HG03196 (cell line): Measurements from ENCODE around the gene SIPA1L3.

Experiments used
- ATAC-seq: cut with Tn5 transposase; IDR thresholded peaks from one replicate; pipeline ENCODE4 v1.9.1; 2021; ENCODE audit not compliant: unreplicated experiment

The SIPA1L3 gene

GRCh38 chr19:38093587-38093986 is 186.6 kb downstream of the SIPA1L3 start:
- ATAC-seq, result no peak

GRCh38 chr19:38095411-38096308 is 188.7 kb downstream of the SIPA1L3 start:
- ATAC-seq, result no peak

- ATAC-seq, result no peak
Measured at GRCh38 chr19:38099966-38100365, 193.0 kb downstream of the SIPA1L3 start.

- no peak for ATAC-seq
Measured at GRCh38 chr19:38100589-38100988, 193.6 kb downstream of the SIPA1L3 start.

- ATAC-seq, result no peak
Measured at GRCh38 chr19:38101723-38102122, 194.7 kb downstream of the SIPA1L3 start.

- ATAC-seq, result no peak
Measured at GRCh38 chr19:38105574-38105973, 198.6 kb downstream of the SIPA1L3 start.

GRCh38 chr19:38107129-38107528 is 200.1 kb downstream of the SIPA1L3 start:
- ATAC-seq, result no peak

- ATAC-seq, result no peak
Measured at GRCh38 chr19:38111898-38112297, 204.9 kb downstream of the SIPA1L3 start.

- ATAC-seq, result no peak
Measured at GRCh38 chr19:38114651-38115050, 207.6 kb downstream of the SIPA1L3 start.

- ATAC-seq, result no peak
Measured at GRCh38 chr19:38115271-38115802, 208.3 kb downstream of the SIPA1L3 start.

GRCh38 chr19:38118176-38118575 is 211.2 kb downstream of the SIPA1L3 start:
- no peak for ATAC-seq

- no peak for ATAC-seq
Measured at GRCh38 chr19:38120471-38121025, 213.5 kb downstream of the SIPA1L3 start.

GRCh38 chr19:38122402-38123093 is 215.5 kb downstream of the SIPA1L3 start:
- ATAC-seq, result no peak

- ATAC-seq, result no peak
Measured at GRCh38 chr19:38125238-38125637, 218.2 kb downstream of the SIPA1L3 start.

- ATAC-seq, result no peak
Measured at GRCh38 chr19:38130399-38130798, 223.4 kb downstream of the SIPA1L3 start.

GRCh38 chr19:38132781-38133180 is 225.8 kb downstream of the SIPA1L3 start:
- no peak for ATAC-seq

GRCh38 chr19:38133319-38133718 is 226.3 kb downstream of the SIPA1L3 start:
- no peak for ATAC-seq

- ATAC-seq, result no peak
Measured at GRCh38 chr19:38134540-38135149, 227.6 kb downstream of the SIPA1L3 start.

- no peak for ATAC-seq
Measured at GRCh38 chr19:38135150-38135998, 228.4 kb downstream of the SIPA1L3 start.

GRCh38 chr19:38139122-38139521 is 232.1 kb downstream of the SIPA1L3 start:
- no peak for ATAC-seq
